Activated gamma-delta T cell treated with anti-CD3 and anti-CD28 coated beads, Interleukin-2, amount 50 U/mL, for 16 hours (primary cell): ENCODE measurements around the gene SLC26A6.

Experiments used
- DNase-seq: peaks from one replicate; pipeline ENCODE4 v3.0.0-alpha.2; 2020; ENCODE audit warnings: low read depth

The SLC26A6 gene

GRCh38 chr3:48661501-48662144 is 26.4 kb upstream of the SLC26A6 start:
- peak; percentile 60 for DNase-seq

GRCh38 chr3:48660800-48661400 is 25.6 kb upstream of the SLC26A6 start:
- no peak for DNase-seq

- DNase-seq = no peak
Observed at GRCh38 chr3:48656841-48657281, 21.6 kb upstream of the SLC26A6 start.

GRCh38 chr3:48656061-48656840 is 21.0 kb upstream of the SLC26A6 start:
- DNase-seq = peak; percentile 72

GRCh38 chr3:48655606-48656005 is 20.3 kb upstream of the SLC26A6 start:
- peak; percentile 35 for DNase-seq

- DNase-seq = no peak
Observed at GRCh38 chr3:48655063-48655462, 19.8 kb upstream of the SLC26A6 start.

- DNase-seq = no peak
Observed at GRCh38 chr3:48652923-48653715, 17.9 kb upstream of the SLC26A6 start.

GRCh38 chr3:48651771-48652170 is 16.5 kb upstream of the SLC26A6 start:
- DNase-seq = no peak

- no peak for DNase-seq
Observed at GRCh38 chr3:48650723-48651122, 15.5 kb upstream of the SLC26A6 start.

GRCh38 chr3:48648188-48648850 is 13.1 kb upstream of the SLC26A6 start:
- no peak for DNase-seq

- DNase-seq = no peak
Observed at GRCh38 chr3:48647714-48648113, 12.5 kb upstream of the SLC26A6 start.

GRCh38 chr3:48644898-48645760 is 9.9 kb upstream of the SLC26A6 start:
- no peak for DNase-seq

- DNase-seq = no peak
Observed at GRCh38 chr3:48642605-48643004, 7.3 kb upstream of the SLC26A6 start.

GRCh38 chr3:48641396-48641795 is 6.1 kb upstream of the SLC26A6 start:
- no peak for DNase-seq

- DNase-seq = no peak
Observed at GRCh38 chr3:48639944-48640606, 4.8 kb upstream of the SLC26A6 start.

GRCh38 chr3:48637305-48637704 is 2.0 kb upstream of the SLC26A6 start:
- no peak for DNase-seq

GRCh38 chr3:48636149-48636655 is 941 bp upstream of the SLC26A6 start:
- DNase-seq = no peak

- peak; percentile 28 for DNase-seq
Observed at GRCh38 chr3:48634661-48635221, 520 bp downstream of the SLC26A6 start.

GRCh38 chr3:48633743-48634142 is 1.5 kb downstream of the SLC26A6 start:
- DNase-seq = no peak

- DNase-seq = no peak
Observed at GRCh38 chr3:48633256-48633655, 2.0 kb downstream of the SLC26A6 start.
